Measurements from ENCODE around the gene PLK5. TPM values are rescaled to one million over a fixed set of nuclear protein-coding genes. Genes with fewer than 3 reads are reported as not detected.
A peak's percentile ranks its signal among the peaks of the same experiment; 100 is the strongest.

PLK5 gene
- total RNA-seq, 1 donor from 2014 or later = 0.38 TPM

DNA sequence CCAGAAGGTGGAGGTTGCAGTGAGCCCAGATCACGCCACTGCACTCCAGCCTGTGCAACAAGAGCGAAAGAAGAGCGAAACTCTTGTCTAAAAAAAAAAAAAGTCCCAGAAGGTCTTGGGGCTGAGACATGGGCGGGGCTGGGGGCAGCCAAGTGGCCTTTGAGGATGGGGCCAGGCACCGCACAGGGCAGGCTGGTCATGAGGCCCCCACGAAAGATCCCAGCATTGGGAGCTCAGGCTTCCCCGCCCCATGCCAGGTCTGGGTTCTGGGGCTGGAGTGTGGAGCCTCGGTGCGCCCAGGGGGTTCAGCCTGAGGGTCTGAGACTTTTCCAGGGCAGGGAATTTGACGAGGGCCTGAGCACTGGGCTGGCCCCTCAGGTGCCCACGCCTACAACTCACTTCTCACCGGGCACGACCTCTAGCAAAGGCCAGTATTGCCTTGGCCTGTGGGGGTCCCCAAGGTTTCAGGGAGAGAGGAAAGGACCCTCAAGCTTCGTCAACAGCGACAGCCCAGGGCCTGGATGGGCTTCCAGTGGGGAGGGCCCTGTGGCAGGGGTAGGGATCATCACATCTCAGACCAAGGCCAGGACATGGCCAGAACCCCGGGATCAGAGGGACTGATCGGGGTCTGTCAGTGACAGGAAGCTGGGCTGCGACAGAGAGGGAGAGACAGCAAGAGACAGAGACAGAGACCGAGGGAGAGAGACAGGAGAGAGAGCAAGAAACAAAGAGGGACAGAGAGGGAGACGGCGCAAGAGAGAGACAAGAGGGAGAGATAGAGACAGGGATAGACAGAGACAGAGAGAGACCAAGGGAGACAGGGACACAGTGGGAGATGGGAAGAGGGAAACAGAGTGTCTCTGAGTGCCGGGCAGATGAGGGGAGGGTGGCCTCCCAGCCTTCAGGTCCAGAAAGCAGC lies 51.7 kb downstream of the PLK5 start:
- Mint-ChIP-seq H3K27ac (peak overlapping the region; percentile 25), H3K27me3 (ENCODE audit: low read depth) (peaks cover under 1% of the 10 kb centered on the region), H3K9me3 (no peaks in the 10 kb centered on the region), H3K36me3 (peaks cover 8% of the 10 kb centered on the region), H3K4me3 (no peak overlapping the region), H3K4me1 (no peaks in the 10 kb centered on the region)
- TF ChIP-seq, protein P1, sequence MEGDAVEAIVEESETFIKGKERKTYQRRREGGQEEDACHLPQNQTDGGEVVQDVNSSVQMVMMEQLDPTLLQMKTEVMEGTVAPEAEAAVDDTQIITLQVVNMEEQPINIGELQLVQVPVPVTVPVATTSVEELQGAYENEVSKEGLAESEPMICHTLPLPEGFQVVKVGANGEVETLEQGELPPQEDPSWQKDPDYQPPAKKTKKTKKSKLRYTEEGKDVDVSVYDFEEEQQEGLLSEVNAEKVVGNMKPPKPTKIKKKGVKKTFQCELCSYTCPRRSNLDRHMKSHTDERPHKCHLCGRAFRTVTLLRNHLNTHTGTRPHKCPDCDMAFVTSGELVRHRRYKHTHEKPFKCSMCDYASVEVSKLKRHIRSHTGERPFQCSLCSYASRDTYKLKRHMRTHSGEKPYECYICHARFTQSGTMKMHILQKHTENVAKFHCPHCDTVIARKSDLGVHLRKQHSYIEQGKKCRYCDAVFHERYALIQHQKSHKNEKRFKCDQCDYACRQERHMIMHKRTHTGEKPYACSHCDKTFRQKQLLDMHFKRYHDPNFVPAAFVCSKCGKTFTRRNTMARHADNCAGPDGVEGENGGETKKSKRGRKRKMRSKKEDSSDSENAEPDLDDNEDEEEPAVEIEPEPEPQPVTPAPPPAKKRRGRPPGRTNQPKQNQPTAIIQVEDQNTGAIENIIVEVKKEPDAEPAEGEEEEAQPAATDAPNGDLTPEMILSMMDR (IDR thresholded peaks at IDR 0.05; ENCODE audit: unreplicated experiment) = no peak
- DNase-seq (ENCODE audit: low spot score in 2 of 2, unreplicated experiment in 2 of 2) = no peak

DNA sequence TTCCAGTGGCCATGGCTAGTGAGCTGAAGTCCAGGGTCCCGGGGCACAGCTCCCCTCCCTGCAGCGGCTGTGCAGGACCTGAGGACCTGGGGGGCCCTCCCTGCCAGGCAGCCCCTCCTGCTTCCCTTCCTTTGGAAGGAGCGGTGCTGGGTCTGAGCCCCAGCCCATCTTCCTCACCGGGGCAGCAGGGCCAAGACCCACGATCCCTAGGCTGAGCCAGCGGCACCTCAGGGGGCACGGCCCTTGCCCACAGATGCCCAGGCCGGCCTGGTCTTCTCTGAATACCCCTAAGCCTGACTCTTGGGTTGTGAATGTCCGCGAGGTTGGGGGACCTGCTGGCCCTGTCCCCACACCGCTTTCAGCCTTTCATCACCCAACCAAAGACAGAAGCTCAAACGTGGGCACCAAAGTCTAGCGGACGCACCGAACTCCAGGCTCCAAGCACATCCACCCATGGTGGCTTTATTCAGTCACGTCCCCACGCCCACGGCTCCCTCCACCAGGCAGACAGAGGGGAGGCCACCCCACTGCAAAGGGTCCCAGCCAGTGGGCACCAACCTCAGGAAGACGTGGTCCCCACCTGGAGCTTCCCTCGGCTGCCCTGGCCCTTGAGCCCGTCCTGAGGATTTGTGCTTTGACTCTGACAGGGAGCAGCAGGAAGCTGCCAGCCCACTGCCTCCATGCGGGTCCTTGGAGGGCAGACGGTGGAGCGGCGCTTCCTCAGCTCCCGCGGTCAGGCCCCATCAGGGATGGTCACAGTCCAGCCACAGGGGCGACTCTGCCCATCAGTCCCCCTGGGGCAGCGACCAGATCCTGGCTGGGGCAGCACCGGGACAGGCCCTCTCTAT lies 52.6 kb downstream of the PLK5 start:
- Mint-ChIP-seq H3K4me3 (no peak overlapping the region), H3K27ac (no peak overlapping the region), H3K36me3 (peaks cover 13% of the 10 kb centered on the region), H3K4me1 (no peaks in the 10 kb centered on the region), H3K27me3 (ENCODE audit: low read depth) (no peaks in the 10 kb centered on the region), H3K9me3 (no peaks in the 10 kb centered on the region)
- TF ChIP-seq, protein P1 (IDR thresholded peaks at IDR 0.05; ENCODE audit: unreplicated experiment) = no peak
- DNase-seq (ENCODE audit: low spot score in 2 of 2, unreplicated experiment in 2 of 2) = no peak

DNA sequence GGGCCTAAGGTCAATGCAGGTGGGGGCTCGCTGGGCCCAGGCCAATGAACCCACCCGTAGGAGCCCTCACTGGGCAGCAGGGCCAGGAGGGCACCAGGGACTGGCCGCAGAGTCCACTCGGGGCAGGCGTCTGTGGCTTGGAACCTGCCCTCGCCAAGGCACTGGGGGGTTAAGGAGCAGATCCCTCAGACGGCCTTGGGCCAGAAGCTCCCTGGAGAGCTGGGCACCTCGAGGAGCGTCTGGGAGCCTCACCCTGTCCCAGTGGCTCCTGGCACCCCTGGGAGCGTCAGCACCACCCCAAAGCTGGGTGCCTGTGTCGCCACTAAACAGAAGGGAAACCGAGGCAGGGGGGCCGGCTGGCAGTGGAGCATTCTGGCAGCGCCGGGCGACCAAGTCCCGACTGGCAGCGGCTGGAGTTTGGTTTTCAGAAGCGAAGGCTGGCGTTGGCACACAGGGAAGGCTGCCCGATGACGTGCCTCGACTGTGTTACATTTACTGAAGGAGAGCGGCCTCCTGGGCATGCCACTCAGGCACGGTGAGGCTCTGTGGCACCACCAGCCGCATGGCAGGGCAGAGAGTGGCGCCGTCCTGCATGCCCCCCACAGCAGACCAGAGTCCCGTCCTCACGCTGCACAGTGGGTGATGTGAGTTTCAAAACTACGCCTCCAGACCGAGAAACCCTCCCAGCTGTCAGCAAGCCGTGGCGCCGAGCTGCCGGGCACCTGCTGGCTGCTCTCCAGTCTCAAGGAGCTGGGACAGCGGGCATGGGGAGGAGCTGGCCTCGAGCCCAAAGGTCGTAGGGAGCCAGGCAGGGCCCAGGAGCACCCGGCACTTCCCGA lies 53.4 kb downstream of the PLK5 start:
- no peak overlapping the region for H3K4me3 Mint-ChIP-seq
- peaks cover 15% of the 10 kb centered on the region for H3K36me3 Mint-ChIP-seq
- H3K27me3 Mint-ChIP-seq (ENCODE audit: low read depth) = no peaks in the 10 kb centered on the region
- no peak overlapping the region for H3K27ac Mint-ChIP-seq
- TF ChIP-seq, protein P1 (IDR thresholded peaks at IDR 0.05; ENCODE audit: unreplicated experiment) = no peak
- H3K4me1 Mint-ChIP-seq = no peaks in the 10 kb centered on the region
- no peaks in the 10 kb centered on the region for H3K9me3 Mint-ChIP-seq
- DNase-seq (ENCODE audit: low spot score in 2 of 2, unreplicated experiment in 2 of 2) = no peak

DNA sequence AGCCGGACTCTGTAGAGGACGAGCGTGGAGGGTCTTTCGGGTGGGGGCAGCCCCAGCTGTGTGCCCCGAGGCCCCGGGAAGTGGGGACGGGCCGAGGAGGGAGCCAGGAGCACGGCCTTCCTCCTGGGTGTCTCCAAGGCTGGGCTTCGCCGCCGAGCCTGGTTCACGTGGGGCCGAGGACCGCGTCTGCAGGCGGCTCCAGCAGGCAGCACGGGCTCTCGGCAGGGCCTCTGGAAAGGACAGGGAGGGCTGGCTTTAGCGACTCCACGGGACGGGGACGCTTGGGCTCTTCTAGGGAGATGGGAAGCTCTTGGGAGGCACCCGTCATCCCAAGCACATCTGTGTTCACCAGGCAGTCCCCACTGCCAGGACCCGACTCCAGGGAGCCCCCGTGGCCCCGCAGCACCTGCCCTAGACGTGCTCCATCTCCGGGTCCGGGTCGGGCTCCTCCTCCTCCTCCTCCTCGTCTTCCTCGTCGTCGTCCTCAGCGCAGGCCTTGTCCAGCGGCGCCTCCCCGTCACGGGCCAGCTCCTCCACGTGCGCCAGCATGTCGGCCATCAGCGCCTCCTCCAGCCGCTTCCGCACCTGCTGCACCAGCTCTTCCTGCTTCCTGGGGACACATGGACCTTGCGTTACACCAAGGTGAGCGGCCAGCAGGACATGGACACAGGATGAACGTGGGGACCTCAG lies 54.2 kb downstream of the PLK5 start:
- peaks cover 17% of the 10 kb centered on the region for H3K36me3 Mint-ChIP-seq

More for the DNA sequence above, 54.2 kb downstream of the PLK5 start:
- TF ChIP-seq, protein P1 (IDR thresholded peaks at IDR 0.05; ENCODE audit: unreplicated experiment) = no peak
- DNase-seq (ENCODE audit: low spot score in 2 of 2, unreplicated experiment in 2 of 2) = no peak
- H3K4me3 Mint-ChIP-seq = no peak overlapping the region
- H3K27me3 Mint-ChIP-seq (ENCODE audit: low read depth) = no peaks in the 10 kb centered on the region
- H3K4me1 Mint-ChIP-seq = no peaks in the 10 kb centered on the region
- no peaks in the 10 kb centered on the region for H3K9me3 Mint-ChIP-seq
- H3K27ac Mint-ChIP-seq = no peak overlapping the region
